GM20000 (cell line): ENCODE data around the gene TFR2.
"Not testable (repeated sequence)": the region's sequence is repeated elsewhere in the genome, so short reads cannot be mapped to it uniquely, and the experiment has no call there.

Experiments
- DNase-seq: peaks from one replicate; pipeline ENCODE4 v3.0.0; 2012; ENCODE audit warnings: low spot score
- TF ChIP-seq, protein P1 (sequence below): IDR thresholded peaks from 2 replicates; pipeline ENCODE4 v1.5.1; 2012; ENCODE audit warnings: mild to moderate bottlenecking, control low read depth; ENCODE audit errors: extremely low read depth, missing control alignments

Gene TFR2

GRCh38 chr7:100671353-100672327 is 30.3 kb upstream of the TFR2 start:
- DNase-seq, result no peak
- TF ChIP-seq, protein P1, sequence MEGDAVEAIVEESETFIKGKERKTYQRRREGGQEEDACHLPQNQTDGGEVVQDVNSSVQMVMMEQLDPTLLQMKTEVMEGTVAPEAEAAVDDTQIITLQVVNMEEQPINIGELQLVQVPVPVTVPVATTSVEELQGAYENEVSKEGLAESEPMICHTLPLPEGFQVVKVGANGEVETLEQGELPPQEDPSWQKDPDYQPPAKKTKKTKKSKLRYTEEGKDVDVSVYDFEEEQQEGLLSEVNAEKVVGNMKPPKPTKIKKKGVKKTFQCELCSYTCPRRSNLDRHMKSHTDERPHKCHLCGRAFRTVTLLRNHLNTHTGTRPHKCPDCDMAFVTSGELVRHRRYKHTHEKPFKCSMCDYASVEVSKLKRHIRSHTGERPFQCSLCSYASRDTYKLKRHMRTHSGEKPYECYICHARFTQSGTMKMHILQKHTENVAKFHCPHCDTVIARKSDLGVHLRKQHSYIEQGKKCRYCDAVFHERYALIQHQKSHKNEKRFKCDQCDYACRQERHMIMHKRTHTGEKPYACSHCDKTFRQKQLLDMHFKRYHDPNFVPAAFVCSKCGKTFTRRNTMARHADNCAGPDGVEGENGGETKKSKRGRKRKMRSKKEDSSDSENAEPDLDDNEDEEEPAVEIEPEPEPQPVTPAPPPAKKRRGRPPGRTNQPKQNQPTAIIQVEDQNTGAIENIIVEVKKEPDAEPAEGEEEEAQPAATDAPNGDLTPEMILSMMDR, result no peak

DNA sequence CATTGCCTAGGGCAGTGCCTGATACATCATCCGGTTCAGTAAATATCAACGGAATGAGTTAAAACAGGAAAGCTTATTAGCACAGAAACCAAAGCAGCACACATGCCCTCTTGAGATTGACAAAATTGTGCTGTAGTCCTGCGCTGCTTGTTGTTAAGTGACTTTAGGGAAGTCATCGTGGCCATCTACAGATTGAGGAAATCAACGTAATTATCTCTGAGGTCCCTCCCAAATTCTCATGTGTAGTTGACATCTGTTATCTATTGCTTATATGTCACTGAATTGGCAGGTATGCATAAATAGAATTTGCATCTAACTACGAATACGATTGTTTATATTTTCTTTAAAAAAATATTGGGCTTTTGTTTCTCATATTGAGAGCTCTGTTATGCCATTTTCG is 28.7 kb upstream of the TFR2 start:
- TF ChIP-seq, protein P1, result no peak
- no peak for DNase-seq

DNA sequence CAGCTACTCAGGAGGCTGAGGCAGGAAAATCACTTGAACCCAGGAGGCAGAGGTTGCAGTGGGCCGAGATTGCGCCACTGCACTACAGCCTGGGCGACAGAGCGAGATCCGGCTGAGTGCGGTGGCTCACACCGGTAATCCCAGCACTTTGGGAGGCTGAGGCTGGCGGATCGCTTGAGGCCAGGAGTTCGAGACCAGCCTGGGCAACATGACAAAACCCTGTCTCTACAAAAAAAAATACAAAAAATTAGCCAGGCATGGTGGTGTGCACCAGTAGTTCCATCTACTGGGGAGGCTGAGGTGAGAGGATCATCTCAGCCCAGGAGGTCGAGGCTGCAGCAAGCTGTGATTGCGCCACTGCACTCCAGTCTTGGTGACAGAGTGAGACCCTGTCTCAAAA is 27.8 kb upstream of the TFR2 start:
- not testable (repeated sequence) for DNase-seq

DNA sequence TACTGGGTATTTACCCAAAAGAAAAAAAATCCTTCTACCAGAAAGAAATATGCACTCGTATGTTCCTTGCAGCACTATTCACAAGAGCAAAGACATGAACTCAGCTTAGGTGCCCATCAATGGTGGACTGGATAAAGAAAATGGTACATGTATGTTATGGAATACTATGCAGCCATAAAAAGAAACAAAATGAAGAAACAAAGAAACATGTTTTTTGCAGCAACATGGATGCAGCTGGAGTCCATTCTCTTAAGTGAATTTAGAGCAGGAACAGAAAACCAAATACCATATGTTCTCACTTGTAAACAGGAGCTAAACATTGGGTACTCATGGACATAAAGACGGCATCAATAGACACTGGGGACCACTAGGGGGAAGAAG is 26.7 kb upstream of the TFR2 start:
- no peak for DNase-seq
- TF ChIP-seq, protein P1, result no peak

DNA sequence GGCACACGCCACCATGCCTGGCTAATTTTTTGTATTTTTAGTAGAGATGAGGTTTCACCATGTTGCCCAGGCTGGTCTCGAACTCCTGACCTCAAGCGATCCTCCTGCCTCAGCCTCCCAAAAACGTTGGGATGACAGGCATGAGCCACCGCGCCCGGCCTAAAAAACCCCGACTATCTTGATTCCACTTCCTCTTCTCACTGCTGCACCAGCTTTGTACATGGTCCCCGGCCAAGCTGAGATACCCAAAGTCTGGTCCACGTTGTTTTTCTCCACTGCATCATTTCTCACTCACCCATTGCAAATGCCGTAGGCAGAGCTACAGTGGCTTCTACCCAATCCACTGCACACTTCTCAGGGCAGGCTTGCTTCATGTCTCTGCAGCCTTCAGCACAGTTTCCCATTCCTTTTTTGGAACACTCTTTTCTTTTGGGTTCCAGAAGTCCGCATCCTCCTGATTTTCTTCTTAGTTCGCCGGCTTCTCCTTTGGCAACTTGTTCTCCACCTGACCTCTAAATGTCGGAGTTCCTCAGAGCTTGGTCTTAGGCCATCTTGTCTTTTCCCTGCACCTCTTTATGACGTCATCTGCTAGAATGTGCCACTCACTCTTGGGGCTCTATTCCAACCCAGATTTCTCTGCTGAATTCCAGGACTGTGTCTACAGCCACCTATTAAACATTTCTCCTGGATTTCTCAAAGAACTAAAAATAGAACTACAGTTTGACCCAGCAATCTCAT is 26.1 kb upstream of the TFR2 start:
- DNase-seq, result no peak
- TF ChIP-seq, protein P1, result no peak

DNA sequence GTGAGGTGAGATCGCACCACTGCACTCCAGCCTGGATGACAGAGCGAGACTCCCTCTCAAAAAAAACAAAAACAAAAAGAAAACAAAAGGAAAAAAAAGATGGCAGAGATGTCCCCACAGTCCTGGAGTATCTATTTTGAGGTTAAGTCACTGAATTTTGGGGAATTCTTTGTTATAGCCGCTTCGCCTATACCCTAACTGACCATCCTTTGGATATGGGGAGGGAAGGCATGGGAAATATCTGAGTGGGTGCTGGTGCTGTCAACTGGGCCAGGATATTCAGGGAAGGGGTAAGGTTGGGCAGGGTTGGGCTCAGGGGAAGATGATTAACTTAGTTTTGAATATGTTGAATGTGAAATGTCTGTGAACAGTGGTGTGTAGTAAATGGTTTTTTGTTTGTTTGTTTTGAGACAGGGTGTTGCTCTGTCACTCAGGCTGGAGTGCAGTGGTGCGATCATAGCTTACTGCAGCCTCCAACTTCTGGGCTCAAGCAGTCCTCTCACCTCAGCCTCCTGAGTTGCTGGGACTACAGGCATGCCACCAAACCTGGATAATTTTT is 23.9 kb upstream of the TFR2 start:
- TF ChIP-seq, protein P1, result no peak
- DNase-seq, result no peak

GRCh38 chr7:100662194-100662776 is 20.9 kb upstream of the TFR2 start:
- not testable (repeated sequence) for DNase-seq
